HEK293 (cell line): Measurements from ENCODE around the gene LRRC8B.

ENCODE experiments used
- CTCF ChIA-PET: fragments of 350-600 bp; formaldehyde crosslinking; extraction: SDS; loops from one replicate; lab custom pipeline; 2021; ENCODE audit warnings: antibody characterized with exemption; lab: Yijun Ruan, JAX
- POLR2A ChIA-PET: fragments of 300-600 bp; formaldehyde crosslinking; extraction: SDS; loops from one replicate; lab custom pipeline; 2020; ENCODE audit warnings: antibody characterized with exemption, inconsistent platforms; lab: Yijun Ruan, JAX
- H3K27ac ChIP-seq: fragments of 200-500 bp; sonication (Bioruptor generic); 2 replicates; pipeline ENCODE4 v1.5.1; 2014; ENCODE audit warnings: low read depth, low read length, control low read depth, inconsistent platforms; ENCODE audit errors: extremely low read depth
- H3K36me3 ChIP-seq, 2 experiments: fragments of 200-500 bp in 1 of 2; sonication (Bioruptor generic) in 1 of 2; 1 replicate in 1 of 2; 2 replicates in 1 of 2; pipeline ENCODE4 v1.5.1; 2014 to 2017; ENCODE audit warnings: inconsistent platforms in 2 of 2, low read length in 2 of 2; ENCODE audit not compliant: control insufficient read depth in 2 of 2, insufficient read depth in 1 of 2
- H3K4me1 ChIP-seq: fragments of 200-500 bp; sonication (Bioruptor generic); 2 replicates; pipeline ENCODE4 v1.5.1; 2014; ENCODE audit warnings: mild to moderate bottlenecking, low read length, inconsistent platforms; ENCODE audit not compliant: control insufficient read depth, insufficient read depth
- H3K4me3 ChIP-seq: 2 replicates; pipeline ENCODE4 v1.5.1; 2011; ENCODE audit warnings: low read depth, mild to moderate bottlenecking, control low read depth, low read length, moderate library complexity
- H3K9me3 ChIP-seq: fragments of 200-500 bp; sonication (Bioruptor generic); 2 replicates; pipeline ENCODE4 v1.5.1; 2014; ENCODE audit warnings: low read depth, low read length, inconsistent platforms; ENCODE audit not compliant: control insufficient read depth, insufficient read depth
- KLF9 ChIP-seq: fragments of 450-650 bp; formaldehyde crosslinking; IDR thresholded peaks from 2 replicates; pipeline ENCODE4 v1.5.1; 2016; ENCODE audit warnings: missing biosample characterization, missing genetic modification characterization, low read depth
- YY1 ChIP-seq: fragments of 450-650 bp; formaldehyde crosslinking; IDR thresholded peaks from 2 replicates; pipeline ENCODE4 v1.5.1; 2018; ENCODE audit warnings: missing biosample characterization, missing genetic modification characterization
- ZBTB7A ChIP-seq: fragments of 450-650 bp; formaldehyde crosslinking; IDR thresholded peaks from 2 replicates; pipeline ENCODE4 v1.5.1; 2016; ENCODE audit warnings: low read depth, missing biosample characterization, missing genetic modification characterization
- ZEB2 ChIP-seq: fragments of 450-650 bp; formaldehyde crosslinking; IDR thresholded peaks from 2 replicates; pipeline ENCODE4 v1.5.1; 2016; ENCODE audit warnings: missing biosample characterization, missing genetic modification characterization
- ZNF114 ChIP-seq: fragments of 450-650 bp; formaldehyde crosslinking; IDR thresholded peaks from 2 replicates; pipeline ENCODE4 v1.5.0; 2017; ENCODE audit warnings: missing biosample characterization, missing genetic modification characterization
- ZNF138 ChIP-seq: fragments of 450-650 bp; formaldehyde crosslinking; IDR thresholded peaks from 2 replicates; pipeline ENCODE4 v1.5.1; 2016; ENCODE audit warnings: missing biosample characterization, missing genetic modification characterization, borderline replicate concordance
- ZNF169 ChIP-seq: fragments of 450-650 bp; formaldehyde crosslinking; IDR thresholded peaks from 2 replicates; pipeline ENCODE4 v1.5.1; 2016; ENCODE audit warnings: missing biosample characterization, missing genetic modification characterization
- ZNF214 ChIP-seq: fragments of 450-650 bp; formaldehyde crosslinking; IDR thresholded peaks from 2 replicates; pipeline ENCODE4 v1.5.1; 2017; ENCODE audit warnings: missing biosample characterization, mild to moderate bottlenecking, missing genetic modification characterization, borderline replicate concordance
- ZNF404 ChIP-seq: fragments of 450-650 bp; formaldehyde crosslinking; IDR thresholded peaks from 2 replicates; pipeline ENCODE4 v1.5.1; 2017; ENCODE audit warnings: missing biosample characterization, missing genetic modification characterization
- ZNF423 ChIP-seq: fragments of 450-650 bp; formaldehyde crosslinking; IDR thresholded peaks from 2 replicates; pipeline ENCODE4 v1.5.1; 2016; ENCODE audit warnings: missing biosample characterization, missing genetic modification characterization
- ZNF626 ChIP-seq: fragments of 450-650 bp; sonication (Bioruptor Pico); formaldehyde crosslinking; IDR thresholded peaks from 2 replicates; pipeline ENCODE4 v1.5.1; 2018; ENCODE audit warnings: missing biosample characterization, missing genetic modification characterization, inconsistent platforms
- ZNF701 ChIP-seq: fragments of 450-650 bp; formaldehyde crosslinking; IDR thresholded peaks from 2 replicates; pipeline ENCODE4 v1.5.1; 2016; ENCODE audit warnings: missing biosample characterization, missing genetic modification characterization
- ZNF791 ChIP-seq: fragments of 450-650 bp; formaldehyde crosslinking; IDR thresholded peaks from 2 replicates; pipeline ENCODE4 v1.5.1; 2016; ENCODE audit warnings: missing biosample characterization, missing genetic modification characterization
- ZNF843 ChIP-seq: fragments of 450-650 bp; formaldehyde crosslinking; IDR thresholded peaks from 2 replicates; pipeline ENCODE4 v1.5.1; 2016; ENCODE audit warnings: missing biosample characterization, missing genetic modification characterization
- TF ChIP-seq, protein P1 (sequence below): fragments of 450-650 bp; formaldehyde crosslinking; IDR thresholded peaks from 2 replicates; pipeline ENCODE4 v1.5.1; 2017; ENCODE audit warnings: missing biosample characterization, missing genetic modification characterization
- TF ChIP-seq, protein P2 (sequence below): fragments of 450-650 bp; formaldehyde crosslinking; optimal IDR thresholded peaks from 2 replicates; pipeline ENCODE3; 2016; ENCODE audit warnings: missing biosample characterization, mild to moderate bottlenecking, missing genetic modification characterization
- TF ChIP-seq, protein P3 (sequence below): fragments of 450-650 bp; formaldehyde crosslinking; IDR thresholded peaks from 2 replicates; pipeline ENCODE4 v1.5.1; 2017; ENCODE audit warnings: missing biosample characterization, missing genetic modification characterization
- TF ChIP-seq, protein P4 (sequence below): fragments of 450-650 bp; formaldehyde crosslinking; IDR thresholded peaks from 2 replicates; pipeline ENCODE4 v1.5.1; 2016; ENCODE audit warnings: missing biosample characterization, missing genetic modification characterization, low read depth
- TF ChIP-seq, protein P5 (sequence below): fragments of 450-650 bp; formaldehyde crosslinking; IDR thresholded peaks from 2 replicates; pipeline ENCODE4 v1.5.1; 2016; ENCODE audit warnings: missing biosample characterization, missing genetic modification characterization

LRRC8B gene

DNA sequence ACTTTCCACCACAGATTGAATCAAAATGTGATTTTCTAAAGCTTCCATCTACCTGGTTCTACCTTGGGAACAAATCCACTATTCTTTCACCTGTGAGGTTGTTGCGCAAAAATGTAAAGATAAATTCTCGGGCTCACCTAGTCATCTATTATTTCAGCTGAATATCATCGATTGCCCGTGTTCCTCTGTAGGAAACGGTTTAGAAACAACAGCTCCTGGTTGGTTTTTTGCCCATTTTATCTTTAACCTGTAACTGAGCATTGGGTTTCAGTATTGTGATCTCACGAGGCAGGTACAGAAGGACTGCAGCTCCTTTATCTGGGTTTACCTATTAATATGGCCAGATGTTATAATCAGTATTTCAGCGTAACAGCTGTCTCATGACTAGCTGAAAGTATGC lies 55.4 kb downstream of the LRRC8B start:
- H3K4me1 ChIP-seq, result no peaks in the 10 kb centered on the region
- no peak overlapping the region for H3K27ac ChIP-seq
- TF ChIP-seq ZNF843, result no peak
- CTCF ChIA-PET, result interaction anchor here (0.6 to 1.2 kb wide), 4 partner anchors 14 to 632 kb away, joined by 3 to 4 read pairs (median 3); no protein-coding TSS in a partner anchor
- no peak overlapping the region for H3K4me3 ChIP-seq
- H3K36me3 ChIP-seq, result peaks cover 0 to 34% of the 10 kb centered on the region in 2 experiments; a peak in 1 of 3 replicates
- no peaks in the 10 kb centered on the region for H3K9me3 ChIP-seq
- POLR2A ChIA-PET, result no interaction called here

DNA sequence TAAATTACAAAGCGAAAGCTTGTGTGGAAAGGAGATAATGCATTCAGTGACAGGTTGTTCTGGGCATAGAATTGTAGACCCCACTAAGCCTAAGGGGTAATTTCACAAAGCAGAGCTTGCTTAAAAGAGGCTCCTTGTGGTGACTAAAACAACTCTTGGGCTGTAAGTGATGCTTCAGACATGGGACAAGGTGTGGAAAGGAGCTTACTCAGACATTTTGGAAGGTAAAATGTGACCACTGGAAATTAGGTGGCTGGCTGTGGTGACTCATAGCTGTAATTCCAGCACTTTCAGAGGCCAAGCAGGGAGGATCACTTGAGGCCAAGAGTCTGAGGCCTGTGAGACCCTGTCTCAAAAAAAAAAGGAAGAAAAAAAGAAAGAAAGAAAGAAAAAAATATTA lies 57.2 kb downstream of the LRRC8B start:
- ChIA-PET POLR2A (interaction anchor here (0.6 kb wide), 1 partner anchor 367 kb away, joined by 14 read pairs; no protein-coding TSS in a partner anchor), CTCF (interaction anchor here (0.5 to 1.6 kb wide), 5 partner anchors 9 to 188 kb away, joined by 3 to 5 read pairs (median 4); no protein-coding TSS in a partner anchor)

More for the DNA sequence above, 57.2 kb downstream of the LRRC8B start:
- Histone ChIP-seq H3K27ac (no peak overlapping the region), H3K9me3 (no peaks in the 10 kb centered on the region), H3K4me1 (no peaks in the 10 kb centered on the region), H3K4me3 (no peak overlapping the region), H3K36me3 (peaks cover 0 to 34% of the 10 kb centered on the region in 2 experiments; a peak in 1 of 3 replicates)
- no peak for TF ChIP-seq ZNF114 (tag by site-specific recombination)
- TF ChIP-seq, protein P1, sequence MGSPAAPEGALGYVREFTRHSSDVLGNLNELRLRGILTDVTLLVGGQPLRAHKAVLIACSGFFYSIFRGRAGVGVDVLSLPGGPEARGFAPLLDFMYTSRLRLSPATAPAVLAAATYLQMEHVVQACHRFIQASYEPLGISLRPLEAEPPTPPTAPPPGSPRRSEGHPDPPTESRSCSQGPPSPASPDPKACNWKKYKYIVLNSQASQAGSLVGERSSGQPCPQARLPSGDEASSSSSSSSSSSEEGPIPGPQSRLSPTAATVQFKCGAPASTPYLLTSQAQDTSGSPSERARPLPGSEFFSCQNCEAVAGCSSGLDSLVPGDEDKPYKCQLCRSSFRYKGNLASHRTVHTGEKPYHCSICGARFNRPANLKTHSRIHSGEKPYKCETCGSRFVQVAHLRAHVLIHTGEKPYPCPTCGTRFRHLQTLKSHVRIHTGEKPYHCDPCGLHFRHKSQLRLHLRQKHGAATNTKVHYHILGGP (tag by site-specific recombination), result no peak
- no peak for TF ChIP-seq ZNF138 (tag by site-specific recombination)
- no peak for TF ChIP-seq ZNF791 (tag by site-specific recombination)
- no peak for TF ChIP-seq ZNF626 (tag by site-specific recombination)
- TF ChIP-seq ZNF214 (tag by site-specific recombination), result no peak
- TF ChIP-seq ZNF169 (tag by site-specific recombination), result no peak
- no peak for TF ChIP-seq ZBTB7A (tag by site-specific recombination)
- TF ChIP-seq ZNF701 (tag by site-specific recombination), result no peak
- TF ChIP-seq ZNF404 (tag by site-specific recombination), result no peak
- TF ChIP-seq KLF9, result no peak
- TF ChIP-seq, protein P2, sequence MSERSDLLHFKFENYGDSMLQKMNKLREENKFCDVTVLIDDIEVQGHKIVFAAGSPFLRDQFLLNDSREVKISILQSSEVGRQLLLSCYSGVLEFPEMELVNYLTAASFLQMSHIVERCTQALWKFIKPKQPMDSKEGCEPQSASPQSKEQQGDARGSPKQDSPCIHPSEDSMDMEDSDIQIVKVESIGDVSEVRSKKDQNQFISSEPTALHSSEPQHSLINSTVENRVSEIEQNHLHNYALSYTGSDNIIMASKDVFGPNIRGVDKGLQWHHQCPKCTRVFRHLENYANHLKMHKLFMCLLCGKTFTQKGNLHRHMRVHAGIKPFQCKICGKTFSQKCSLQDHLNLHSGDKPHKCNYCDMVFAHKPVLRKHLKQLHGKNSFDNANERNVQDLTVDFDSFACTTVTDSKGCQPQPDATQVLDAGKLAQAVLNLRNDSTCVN (tag by site-specific recombination), result no peak
- no peak for TF ChIP-seq YY1 (tag by site-specific recombination)
- no peak for TF ChIP-seq ZNF843
- no peak for TF ChIP-seq ZEB2 (tag by site-specific recombination)
- TF ChIP-seq ZNF423, result no peak
- TF ChIP-seq, protein P3, sequence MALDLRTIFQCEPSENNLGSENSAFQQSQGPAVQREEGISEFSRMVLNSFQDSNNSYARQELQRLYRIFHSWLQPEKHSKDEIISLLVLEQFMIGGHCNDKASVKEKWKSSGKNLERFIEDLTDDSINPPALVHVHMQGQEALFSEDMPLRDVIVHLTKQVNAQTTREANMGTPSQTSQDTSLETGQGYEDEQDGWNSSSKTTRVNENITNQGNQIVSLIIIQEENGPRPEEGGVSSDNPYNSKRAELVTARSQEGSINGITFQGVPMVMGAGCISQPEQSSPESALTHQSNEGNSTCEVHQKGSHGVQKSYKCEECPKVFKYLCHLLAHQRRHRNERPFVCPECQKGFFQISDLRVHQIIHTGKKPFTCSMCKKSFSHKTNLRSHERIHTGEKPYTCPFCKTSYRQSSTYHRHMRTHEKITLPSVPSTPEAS (tag by site-specific recombination), result no peak
- TF ChIP-seq, protein P4, sequence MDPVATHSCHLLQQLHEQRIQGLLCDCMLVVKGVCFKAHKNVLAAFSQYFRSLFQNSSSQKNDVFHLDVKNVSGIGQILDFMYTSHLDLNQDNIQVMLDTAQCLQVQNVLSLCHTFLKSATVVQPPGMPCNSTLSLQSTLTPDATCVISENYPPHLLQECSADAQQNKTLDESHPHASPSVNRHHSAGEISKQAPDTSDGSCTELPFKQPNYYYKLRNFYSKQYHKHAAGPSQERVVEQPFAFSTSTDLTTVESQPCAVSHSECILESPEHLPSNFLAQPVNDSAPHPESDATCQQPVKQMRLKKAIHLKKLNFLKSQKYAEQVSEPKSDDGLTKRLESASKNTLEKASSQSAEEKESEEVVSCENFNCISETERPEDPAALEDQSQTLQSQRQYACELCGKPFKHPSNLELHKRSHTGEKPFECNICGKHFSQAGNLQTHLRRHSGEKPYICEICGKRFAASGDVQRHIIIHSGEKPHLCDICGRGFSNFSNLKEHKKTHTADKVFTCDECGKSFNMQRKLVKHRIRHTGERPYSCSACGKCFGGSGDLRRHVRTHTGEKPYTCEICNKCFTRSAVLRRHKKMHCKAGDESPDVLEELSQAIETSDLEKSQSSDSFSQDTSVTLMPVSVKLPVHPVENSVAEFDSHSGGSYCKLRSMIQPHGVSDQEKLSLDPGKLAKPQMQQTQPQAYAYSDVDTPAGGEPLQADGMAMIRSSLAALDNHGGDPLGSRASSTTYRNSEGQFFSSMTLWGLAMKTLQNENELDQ (tag by site-specific recombination), result no peak
- TF ChIP-seq, protein P5, sequence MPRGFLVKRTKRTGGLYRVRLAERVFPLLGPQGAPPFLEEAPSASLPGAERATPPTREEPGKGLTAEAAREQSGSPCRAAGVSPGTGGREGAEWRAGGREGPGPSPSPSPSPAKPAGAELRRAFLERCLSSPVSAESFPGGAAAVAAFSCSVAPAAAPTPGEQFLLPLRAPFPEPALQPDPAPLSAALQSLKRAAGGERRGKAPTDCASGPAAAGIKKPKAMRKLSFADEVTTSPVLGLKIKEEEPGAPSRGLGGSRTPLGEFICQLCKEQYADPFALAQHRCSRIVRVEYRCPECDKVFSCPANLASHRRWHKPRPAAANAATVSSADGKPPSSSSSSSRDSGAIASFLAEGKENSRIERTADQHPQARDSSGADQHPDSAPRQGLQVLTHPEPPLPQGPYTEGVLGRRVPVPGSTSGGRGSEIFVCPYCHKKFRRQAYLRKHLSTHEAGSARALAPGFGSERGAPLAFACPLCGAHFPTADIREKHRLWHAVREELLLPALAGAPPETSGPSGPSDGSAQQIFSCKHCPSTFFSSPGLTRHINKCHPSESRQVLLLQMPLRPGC (tag by site-specific recombination), result no peak
